ENCODE data around the gene SRRM1. TPM values are rescaled to one million over a fixed set of nuclear protein-coding genes. Genes with fewer than 3 reads are reported as not detected.

SRRM1 gene
- total and polyA plus RNA-seq, 9 of the 15 experiments (the other 6 are each of a cell fraction or from before 2014, with no cell fraction given) = 54.5 to 268 (median 115) TPM

GRCh38 chr1:24642481-24643362 lies at the start of gene SRRM1 (continued):
- 0 out of 2 replicates have a peak, but pooled peaks have one; percentile 3 for TF ChIP-seq ZNF592 (IDR thresholded peaks at IDR 0.05)
- no peak for TF ChIP-seq ZNF584 (CRISPR knock-in tag; IDR thresholded peaks at IDR 0.05; ENCODE audit: low read depth)
- TF ChIP-seq ID3 (CRISPR knock-in tag; IDR thresholded peaks at IDR 0.05) = no peak
- TF ChIP-seq ID3 (tag; IDR thresholded peaks at IDR 0.05) = peak; percentile 51; the same call in 1 of the 2 replicates
- TF ChIP-seq ZNF436 (CRISPR knock-in tag; IDR thresholded peaks at IDR 0.05) = no peak
- no peak for TF ChIP-seq ELK3 (CRISPR knock-in tag; IDR thresholded peaks at IDR 0.05)
- no peak for TF ChIP-seq MEF2D (tag; conservative IDR thresholded peaks at IDR 0.05; ENCODE audit: low read depth)
- peak; percentile 79 for TF ChIP-seq JUND (IDR thresholded peaks at IDR 0.05; ENCODE audit: borderline replicate concordance, low read depth, low read length)
- TF ChIP-seq JUND (tag; IDR thresholded peaks at IDR 0.05; ENCODE audit: borderline replicate concordance, low read depth, low read length) = peak; percentile 81; the same call in 1 of the 3 replicates
- peak; percentile 96 for TF ChIP-seq PHB (CRISPR knock-in tag; IDR thresholded peaks at IDR 0.05)
- TF ChIP-seq STAT5A (IDR thresholded peaks at IDR 0.05; ENCODE audit: borderline replicate concordance, low read length) = no peak
- no peak for TF ChIP-seq ZC3H8 (IDR thresholded peaks at IDR 0.05)
- no peak for TF ChIP-seq IRF9 (tag; IDR thresholded peaks at IDR 0.05)
- peak; percentile 87; the same call in 1 of the 2 replicates for TF ChIP-seq HLTF (IDR thresholded peaks at IDR 0.05)
- no peak for TF ChIP-seq POLR3A (IDR thresholded peaks at IDR 0.05; ENCODE audit: borderline replicate concordance, extremely low read depth, insufficient read depth, insufficient read length)
- TF ChIP-seq ARNT (IDR thresholded peaks at IDR 0.05) = peak in 1 of 2 experiments; percentile 27; a peak in 1 of 4 replicates
- no peak for TF ChIP-seq ZNF707 (CRISPR knock-in tag; conservative IDR thresholded peaks at IDR 0.05)
- TF ChIP-seq ZNF830 (CRISPR knock-in tag; IDR thresholded peaks at IDR 0.05) = 0 out of 2 replicates have a peak, but pooled peaks have one; percentile 31
- no peak for TF ChIP-seq NR0B1 (IDR thresholded peaks at IDR 0.05; ENCODE audit: partially characterized antibody)
- TF ChIP-seq MED1 (CRISPR knock-in tag; IDR thresholded peaks at IDR 0.05; ENCODE audit: borderline replicate concordance) = no peak
